ENCODE measurements around the gene SP9.

- TF ChIP-seq CTCF (IDR thresholded peaks at IDR 0.05) (no peak), POLR2A (IDR thresholded peaks at IDR 0.05) (no peak)
These were observed 2.8 kb downstream of the SP9 start for GRCh38 chr2:174337337-174338146.

All from heart left ventricle (tissue), 13 donors.